HL-60/S4 treated with phorbol 12-myristate 13-acetate at 8.2 ng/mL for 4 days and 3 days (cell line): ENCODE measurements around the gene NUP160.
"Not testable (repeated sequence)": the region's sequence is repeated elsewhere in the genome, so short reads cannot be mapped to it uniquely, and the experiment has no call there.

ENCODE experiments used
- in situ Hi-C: fragments of 300-500 bp; cut with MboI; formaldehyde crosslinking; loops from 2 replicates; pipeline ENCODE4 v1.15.0; 2022; ENCODE audit warnings: low sequenced_read_pairs

The NUP160 gene

GRCh38 chr11:47791774-47792430 lies 56.2 kb downstream of the NUP160 start:
- in situ Hi-C loops, result no loop called here

GRCh38 chr11:47790017-47790416 lies 58.1 kb downstream of the NUP160 start:
- in situ Hi-C loops, result not testable (repeated sequence)

- in situ Hi-C loops, result no loop called here
Measured at GRCh38 chr11:47788181-47788580, 60.0 kb downstream of the NUP160 start.

GRCh38 chr11:47786373-47786772 lies 61.8 kb downstream of the NUP160 start:
- in situ Hi-C loops, result no loop called here

- in situ Hi-C loops, result no loop called here
Measured at GRCh38 chr11:47784785-47785381, 63.3 kb downstream of the NUP160 start.

GRCh38 chr11:47783087-47783610 lies 65.0 kb downstream of the NUP160 start:
- in situ Hi-C loops, result no loop called here

GRCh38 chr11:47778878-47779483 lies 69.2 kb downstream of the NUP160 start:
- in situ Hi-C loops, result no loop called here

- in situ Hi-C loops, result no loop called here
Measured at GRCh38 chr11:47775240-47775869, 72.8 kb downstream of the NUP160 start.

GRCh38 chr11:47773882-47774281 lies 74.3 kb downstream of the NUP160 start:
- in situ Hi-C loops, result no loop called here

GRCh38 chr11:47769556-47769955 lies 78.6 kb downstream of the NUP160 start:
- in situ Hi-C loops, result not testable (repeated sequence)

GRCh38 chr11:47768101-47768612 lies 80.0 kb downstream of the NUP160 start:
- in situ Hi-C loops, result no loop called here

- in situ Hi-C loops, result no loop called here
Measured at GRCh38 chr11:47766509-47767227, 81.5 kb downstream of the NUP160 start.

GRCh38 chr11:47765086-47765485 lies 83.1 kb downstream of the NUP160 start:
- in situ Hi-C loops, result no loop called here

GRCh38 chr11:47759291-47759690 lies 88.9 kb downstream of the NUP160 start:
- in situ Hi-C loops, result not testable (repeated sequence)

GRCh38 chr11:47756208-47756607 lies 91.9 kb downstream of the NUP160 start:
- in situ Hi-C loops, result no loop called here

GRCh38 chr11:47750725-47751124 lies 97.4 kb downstream of the NUP160 start:
- in situ Hi-C loops, result no loop called here

GRCh38 chr11:47742494-47742893 lies 105.7 kb downstream of the NUP160 start:
- in situ Hi-C loops, result loop anchor here (25.0 kb wide), 1 partner anchor 455 kb away; no protein-coding TSS in a partner anchor

GRCh38 chr11:47737817-47738216 lies 110.3 kb downstream of the NUP160 start:
- in situ Hi-C loops, result loop anchor here (25.0 kb wide), 1 partner anchor 451 kb away; no protein-coding TSS in a partner anchor

GRCh38 chr11:47732271-47732670 lies 115.9 kb downstream of the NUP160 start:
- in situ Hi-C loops, result loop anchor here (25.0 kb wide), 1 partner anchor 445 kb away; no protein-coding TSS in a partner anchor

- in situ Hi-C loops, result loop anchor here (25.0 kb wide), 1 partner anchor 444 kb away; no protein-coding TSS in a partner anchor
Measured at GRCh38 chr11:47731475-47731874, 116.7 kb downstream of the NUP160 start.
